ENCODE results near the gene COLEC12.
"Not testable (repeated sequence)": the region's sequence is repeated elsewhere in the genome, so short reads cannot be mapped to it uniquely, and the experiment has no call there.

COLEC12 gene

GRCh38 chr18:407191-407590 lies 93.3 kb downstream of the COLEC12 start:
- DNase-seq, result no peak

- DNase-seq, result no peak
Observed at GRCh38 chr18:406677-407076, 93.8 kb downstream of the COLEC12 start.

GRCh38 chr18:405006-405405 lies 95.5 kb downstream of the COLEC12 start:
- DNase-seq, result not testable (repeated sequence)

GRCh38 chr18:404061-404636 lies 96.4 kb downstream of the COLEC12 start:
- DNase-seq, result no peak

- DNase-seq, result no peak
Observed at GRCh38 chr18:402129-402528, 98.4 kb downstream of the COLEC12 start.

- DNase-seq, result no peak
Observed at GRCh38 chr18:400456-400855, 100.0 kb downstream of the COLEC12 start.

GRCh38 chr18:399631-400135 lies 100.8 kb downstream of the COLEC12 start:
- DNase-seq, result no peak

- no peak for DNase-seq
Observed at GRCh38 chr18:398935-399630, 101.4 kb downstream of the COLEC12 start.

GRCh38 chr18:396556-396955 lies 103.9 kb downstream of the COLEC12 start:
- no peak for DNase-seq

- DNase-seq, result no peak
Observed at GRCh38 chr18:396251-396555, 104.3 kb downstream of the COLEC12 start.

GRCh38 chr18:395456-396250 lies 104.8 kb downstream of the COLEC12 start:
- DNase-seq, result peak; percentile 18

GRCh38 chr18:394987-395362 lies 105.5 kb downstream of the COLEC12 start:
- DNase-seq, result peak; percentile 8

- no peak for DNase-seq
Observed at GRCh38 chr18:394262-394986, 106.1 kb downstream of the COLEC12 start.

- no peak for DNase-seq
Observed at GRCh38 chr18:393574-393957, 106.9 kb downstream of the COLEC12 start.

- no peak for DNase-seq
Observed at GRCh38 chr18:392928-393573, 107.5 kb downstream of the COLEC12 start.

GRCh38 chr18:390741-391478 lies 109.6 kb downstream of the COLEC12 start:
- no peak for DNase-seq

- DNase-seq, result no peak
Observed at GRCh38 chr18:389658-390357, 110.7 kb downstream of the COLEC12 start.

- no peak for DNase-seq
Observed at GRCh38 chr18:388200-388599, 112.3 kb downstream of the COLEC12 start.

- DNase-seq, result no peak
Observed at GRCh38 chr18:386994-387393, 113.5 kb downstream of the COLEC12 start.

GRCh38 chr18:384897-385296 lies 115.6 kb downstream of the COLEC12 start:
- no peak for DNase-seq

GRCh38 chr18:383135-383534 lies 117.4 kb downstream of the COLEC12 start:
- no peak for DNase-seq

Data from GOT3 (cell line).